Suprapubic skin (tissue), 3 donors: Measurements from ENCODE around the gene YARS2.

ENCODE experiments used
- POLR2AphosphoS5 ChIP-seq, 3 donors: sonication (generic); formaldehyde crosslinking; IDR thresholded peaks; one replicate each; pipeline ENCODE4 v1.6.1; 2017; ENCODE audit warnings: antibody characterized with exemption in 3 of 3
- TF ChIP-seq, protein P1 (sequence below), 2 donors: fragments of 200-600 bp in 1 of 2; fragments of 450-650 bp in 1 of 2; sonication (generic) in 1 of 2; IDR thresholded peaks; one replicate each; pipeline ENCODE4 v1.5.1; 2016 to 2019; ENCODE audit warnings: antibody characterized with exemption in 2 of 2, mild to moderate bottlenecking in 1 of 2, moderate library complexity in 1 of 2

DNA sequence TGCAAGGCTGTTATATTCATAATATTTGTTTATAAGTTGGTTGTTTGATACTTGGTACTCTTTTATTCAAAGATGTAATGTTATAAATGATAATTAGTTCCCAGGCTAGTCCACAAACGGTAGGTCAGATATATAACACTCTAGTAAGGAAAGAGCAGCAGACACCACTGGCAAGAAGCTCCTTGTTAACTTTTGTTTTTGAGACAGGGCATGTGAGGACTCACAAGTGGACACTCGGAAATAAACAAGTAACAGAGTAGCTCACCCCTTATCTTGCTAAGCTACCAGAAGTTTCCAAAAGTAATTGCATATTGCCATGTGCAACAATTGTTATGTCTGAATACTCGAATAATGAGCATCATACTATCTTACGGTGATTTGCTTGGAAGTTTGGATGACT, 38.6 kb upstream of the YARS2 start:
- TF ChIP-seq, protein P1, sequence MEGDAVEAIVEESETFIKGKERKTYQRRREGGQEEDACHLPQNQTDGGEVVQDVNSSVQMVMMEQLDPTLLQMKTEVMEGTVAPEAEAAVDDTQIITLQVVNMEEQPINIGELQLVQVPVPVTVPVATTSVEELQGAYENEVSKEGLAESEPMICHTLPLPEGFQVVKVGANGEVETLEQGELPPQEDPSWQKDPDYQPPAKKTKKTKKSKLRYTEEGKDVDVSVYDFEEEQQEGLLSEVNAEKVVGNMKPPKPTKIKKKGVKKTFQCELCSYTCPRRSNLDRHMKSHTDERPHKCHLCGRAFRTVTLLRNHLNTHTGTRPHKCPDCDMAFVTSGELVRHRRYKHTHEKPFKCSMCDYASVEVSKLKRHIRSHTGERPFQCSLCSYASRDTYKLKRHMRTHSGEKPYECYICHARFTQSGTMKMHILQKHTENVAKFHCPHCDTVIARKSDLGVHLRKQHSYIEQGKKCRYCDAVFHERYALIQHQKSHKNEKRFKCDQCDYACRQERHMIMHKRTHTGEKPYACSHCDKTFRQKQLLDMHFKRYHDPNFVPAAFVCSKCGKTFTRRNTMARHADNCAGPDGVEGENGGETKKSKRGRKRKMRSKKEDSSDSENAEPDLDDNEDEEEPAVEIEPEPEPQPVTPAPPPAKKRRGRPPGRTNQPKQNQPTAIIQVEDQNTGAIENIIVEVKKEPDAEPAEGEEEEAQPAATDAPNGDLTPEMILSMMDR (IDR thresholded peaks at IDR 0.05): no peak
- no peak for TF ChIP-seq POLR2AphosphoS5 (IDR thresholded peaks at IDR 0.05)
